Panc1 (cell line): Measurements from ENCODE around the gene ZNF335. TPM values are rescaled to one million over a fixed set of nuclear protein-coding genes. Genes with fewer than 3 reads are reported as not detected.
"Not testable (repeated sequence)": the region's sequence is repeated elsewhere in the genome, so short reads cannot be mapped to it uniquely, and the experiment has no call there.

ENCODE experiments used
- ATAC-seq: fragments of 200-7000 bp; cut with Tn5 transposase; 2 replicates; pipeline ENCODE4 v1.9.1; 2020; ENCODE audit warnings: mild to moderate bottlenecking, moderate library complexity
- BruUV-seq: library from RNA; stranded (reverse); fragments of 400-500 nt; replicated peaks from 2 replicates; lab custom pipeline; 2021; lab: Mats Ljungman, UMichigan
- CTCF ChIA-PET: fragments of 300-600 bp; sonication (Branson Sonifier 250); formaldehyde crosslinking; loops from one replicate; lab custom pipeline; 2022; ENCODE audit warnings: antibody characterized with exemption; lab: Charles Lee
- POLR2A ChIA-PET: fragments of 300-600 bp; sonication (Branson Sonifier 250); formaldehyde crosslinking; loops from one replicate; lab custom pipeline; 2022; ENCODE audit warnings: antibody characterized with exemption; lab: Charles Lee
- DNase-seq: peaks from one replicate; pipeline ENCODE4 v3.0.0-alpha.2; 2010; ENCODE audit warnings: low read depth, low spot score
- H3K27ac ChIP-seq: 2 replicates; pipeline ENCODE4 v1.5.1; 2011; ENCODE audit warnings: mild to moderate bottlenecking, low read length, inconsistent platforms
- H3K27me3 ChIP-seq: fragments of 200-500 bp; sonication (Bioruptor generic); 2 replicates; pipeline ENCODE4 v1.6.0; 2014; ENCODE audit warnings: low read length, inconsistent platforms; ENCODE audit not compliant: control insufficient read depth, insufficient read depth
- H3K36me3 ChIP-seq: fragments of 200-500 bp; sonication (Bioruptor generic); 2 replicates; pipeline ENCODE4 v1.5.1; 2014; ENCODE audit warnings: inconsistent platforms, mild to moderate bottlenecking, low read length, moderate library complexity; ENCODE audit not compliant: control insufficient read depth, insufficient read depth
- H3K4me1 ChIP-seq: 2 replicates; pipeline ENCODE4 v1.5.1; 2011; ENCODE audit warnings: inconsistent platforms, mild to moderate bottlenecking, low read length, moderate library complexity; ENCODE audit not compliant: control insufficient read depth, insufficient read depth
- H3K4me3 ChIP-seq, 2 experiments: 2 replicates each; pipeline ENCODE4 v1.5.1; 2011 to 2012; ENCODE audit warnings: low read depth in 2 of 2, low read length in 2 of 2, mild to moderate bottlenecking in 2 of 2, inconsistent platforms in 1 of 2, moderate library complexity in 1 of 2
- H3K9me3 ChIP-seq: fragments of 200-500 bp; sonication (Bioruptor generic); 2 replicates; pipeline ENCODE4 v1.5.1; 2014; ENCODE audit warnings: low read depth, mild to moderate bottlenecking, inconsistent platforms, low read length, moderate library complexity; ENCODE audit not compliant: control insufficient read depth, insufficient read depth
- CTCF ChIP-seq: fragments of 450-650 bp; IDR thresholded peaks from 2 replicates; pipeline ENCODE4 v1.5.1; 2017; ENCODE audit warnings: mild to moderate bottlenecking
- POLR2AphosphoS5 ChIP-seq: IDR thresholded peaks from 2 replicates; pipeline ENCODE4 v1.6.1; 2012; ENCODE audit warnings: mild to moderate bottlenecking, low read depth, low read length, moderate library complexity
- REST ChIP-seq, 2 experiments: IDR thresholded peaks; 2 replicates each; pipeline ENCODE4 v1.6.1; 2011 to 2012; ENCODE audit warnings: low read depth in 2 of 2, control low read depth in 1 of 2, low read length in 1 of 2, mild to moderate bottlenecking in 1 of 2, moderate library complexity in 1 of 2; ENCODE audit not compliant: insufficient read depth in 1 of 2
- SIN3A ChIP-seq: IDR thresholded peaks from 2 replicates; pipeline ENCODE4 v1.6.1; 2012; ENCODE audit warnings: low read depth, mild to moderate bottlenecking, low read length, moderate library complexity, borderline replicate concordance; ENCODE audit not compliant: insufficient read depth
- TCF7L2 ChIP-seq: IDR thresholded peaks from 2 replicates; pipeline ENCODE4 v1.6.1; 2011; ENCODE audit warnings: mild to moderate bottlenecking, low read depth, low read length, inconsistent platforms
- in situ Hi-C: cut with HindIII; loops from 2 replicates; pipeline ENCODE4 v1.10.0; 2016; ENCODE audit warnings: low sequenced_read_pairs, low pct_unique_long_range_greater_than_20kb
- intact Hi-C: fragments of 100-400 bp; cut with micrococcal nuclease; formaldehyde crosslinking; loops from one replicate; pipeline ENCODE4 v1.10.0; 2022; ENCODE audit not compliant: unreplicated experiment
- total RNA-seq: library from RNA; stranded (reverse); gene quantifications from one replicate; pipeline ENCODE4 v1.2.1, GENCODE V29; 2021; ENCODE audit not compliant: unreplicated experiment

The ZNF335 gene
- total RNA-seq, 1 experiment from 2014 or later = 31.1 TPM

DNA sequence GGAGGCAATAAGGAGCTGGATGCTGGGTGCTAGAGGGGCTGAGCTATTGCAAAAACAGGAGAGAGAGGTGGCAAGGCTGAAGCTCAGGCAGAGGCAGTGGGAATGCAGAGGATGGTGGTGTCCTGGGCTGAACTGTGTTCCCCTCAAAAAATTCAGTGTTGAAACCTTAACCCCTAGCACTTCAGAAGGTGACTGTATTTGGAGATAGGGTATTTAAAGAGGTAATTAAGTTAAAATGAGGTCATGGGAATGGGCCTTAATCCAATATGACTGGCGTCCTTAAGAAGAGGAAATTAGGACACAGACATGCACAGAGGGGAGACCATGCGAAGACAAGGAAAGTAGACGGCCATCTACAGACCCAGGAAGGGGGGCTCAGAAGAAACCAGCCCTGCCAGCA lies 25.2 kb upstream of the ZNF335 start:
- Histone ChIP-seq H3K4me3 (no peak overlapping the region), H3K27ac (no peak overlapping the region), H3K9me3 (no peaks in the 10 kb centered on the region), H3K27me3 (no peaks in the 10 kb centered on the region), H3K36me3 (no peaks in the 10 kb centered on the region), H3K4me1 (peaks cover 20% of the 10 kb centered on the region)
- DNase-seq (no peak), ATAC-seq (no peak)
- no TSS peak for BruUV-seq
- TF ChIP-seq POLR2AphosphoS5 (no peak), TCF7L2 (no peak), CTCF (no peak), REST (IDR thresholded peaks at IDR 0.05; ENCODE audit: insufficient read depth in 1 of 2, low read depth in 2 of 2, low read length in 1 of 2) (no peak), SIN3A (no peak)
- intact Hi-C loops (no loop called here), in situ Hi-C loops (no loop called here)
- ChIA-PET POLR2A (no interaction called here), CTCF (no interaction called here)

GRCh38 chr20:45995495-45996097 lies 23.6 kb upstream of the ZNF335 start:
- H3K9me3 ChIP-seq, POLR2A ChIA-PET, H3K27me3 ChIP-seq, in situ Hi-C loops, DNase-seq, BruUV-seq, intact Hi-C loops, H3K4me3 ChIP-seq, H3K36me3 ChIP-seq: not testable (repeated sequence)
- Histone ChIP-seq H3K27ac (0 out of 2 replicates have a peak overlapping the region, but pooled peaks have one; percentile 37), H3K4me1 (peaks cover 20% of the 10 kb centered on the region)
- ATAC-seq = peak; percentile 43; the same call in 1 of the 2 replicates
- CTCF ChIA-PET = interaction anchor here (1.2 kb wide), 1 partner anchor 26 kb away, joined by 6 read pairs; no protein-coding TSS in a partner anchor

- H3K27ac ChIP-seq = peak overlapping the region; percentile 37; the same call in 1 of the 2 replicates
Measured at GRCh38 chr20:45994761-45995493, 22.9 kb upstream of the ZNF335 start.

More at GRCh38 chr20:45994761-45995493, 22.9 kb upstream of the ZNF335 start:
- Histone ChIP-seq H3K9me3 (no peaks in the 10 kb centered on the region), H3K27me3 (no peaks in the 10 kb centered on the region), H3K4me1 (peaks cover 20% of the 10 kb centered on the region), H3K4me3 (no peak overlapping the region), H3K36me3 (no peaks in the 10 kb centered on the region)
- TF ChIP-seq TCF7L2 (no peak), CTCF (no peak), POLR2AphosphoS5 (no peak), REST (IDR thresholded peaks at IDR 0.05; ENCODE audit: insufficient read depth in 1 of 2, low read depth in 2 of 2, low read length in 1 of 2) (no peak), SIN3A (no peak)
- no peak for DNase-seq
- BruUV-seq = no TSS peak
- ChIA-PET CTCF (interaction anchor here (0.5 to 1.2 kb wide), 2 partner anchors 26 to 226 kb away, joined by 5 to 6 read pairs; no protein-coding TSS in a partner anchor), POLR2A (no interaction called here)
- no peak for ATAC-seq
- intact Hi-C loops = no loop called here
- in situ Hi-C loops = no loop called here
